GM19324 (cell line): Measurements from ENCODE around the gene ARL15.

Experiments used
- ATAC-seq: cut with Tn5 transposase; IDR thresholded peaks from one replicate; pipeline ENCODE4 v1.9.1; 2021; ENCODE audit warnings: mild to moderate bottlenecking, moderate library complexity; ENCODE audit not compliant: unreplicated experiment, low FRiP score

The ARL15 gene

DNA sequence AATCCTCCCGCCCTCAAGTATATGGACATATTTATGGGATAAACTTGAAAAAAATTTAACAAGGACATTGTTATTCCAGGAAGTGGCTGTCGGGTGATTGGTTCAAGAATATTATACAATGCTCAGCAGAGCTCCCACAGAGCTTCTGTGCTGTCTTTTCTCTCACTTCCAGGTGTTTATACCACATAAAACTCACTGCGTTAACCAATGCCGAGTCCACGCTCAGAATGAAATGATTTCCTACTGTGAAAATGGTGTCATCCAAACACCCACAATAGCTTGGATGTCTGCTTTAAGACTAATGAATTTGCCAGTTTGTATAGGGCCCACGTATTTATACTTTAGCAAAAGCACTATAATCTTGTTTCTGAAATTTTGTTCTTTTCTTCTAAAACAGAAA is 381.7 kb downstream of the ARL15 start:
- ATAC-seq = no peak

DNA sequence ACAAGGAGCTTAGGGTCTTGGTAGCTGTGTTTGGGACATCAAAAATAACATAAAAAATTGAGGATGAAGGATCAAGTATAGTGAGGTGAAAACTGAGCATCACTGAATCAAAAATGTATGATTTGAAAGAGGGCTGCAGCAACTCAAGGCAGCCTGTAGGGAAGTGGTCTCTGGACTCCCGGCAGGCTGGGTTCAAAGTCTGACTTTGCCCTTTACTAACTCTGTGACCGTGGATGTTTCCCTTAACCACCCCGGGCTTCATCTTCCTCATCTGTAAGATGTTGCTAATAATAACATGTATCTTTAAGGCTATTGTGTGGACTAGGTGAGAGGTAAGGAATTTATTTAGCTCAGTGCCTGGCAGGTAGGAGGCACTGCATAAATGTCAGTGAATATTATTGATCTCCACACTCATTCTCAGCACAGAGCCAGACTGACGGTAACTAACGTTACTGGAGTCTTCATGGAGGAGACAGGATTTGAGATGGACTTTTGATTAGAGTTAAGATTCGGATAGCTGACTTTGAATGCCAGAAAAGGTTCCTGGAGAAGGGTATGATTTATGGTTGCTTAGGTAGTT is 382.6 kb downstream of the ARL15 start:
- ATAC-seq = no peak

DNA sequence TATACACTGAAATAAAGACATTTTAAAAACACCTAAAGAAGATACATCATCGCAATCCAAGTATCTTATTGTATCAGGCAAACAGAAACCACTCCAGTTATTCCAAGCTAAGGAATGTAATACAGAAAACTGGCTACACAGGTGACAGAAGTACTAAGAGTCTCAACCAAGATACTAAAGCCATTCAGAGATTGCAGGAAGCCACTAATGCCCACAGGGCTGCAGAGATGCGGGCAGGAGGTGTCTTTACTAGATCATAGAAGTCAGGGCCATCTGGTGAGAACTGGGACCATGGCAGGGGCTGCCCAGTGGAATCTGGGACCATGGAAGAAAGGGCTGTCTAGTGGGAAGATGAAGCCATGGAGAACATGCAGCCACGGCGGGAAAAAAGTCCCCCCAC is 384.3 kb downstream of the ARL15 start:
- ATAC-seq = no peak

DNA sequence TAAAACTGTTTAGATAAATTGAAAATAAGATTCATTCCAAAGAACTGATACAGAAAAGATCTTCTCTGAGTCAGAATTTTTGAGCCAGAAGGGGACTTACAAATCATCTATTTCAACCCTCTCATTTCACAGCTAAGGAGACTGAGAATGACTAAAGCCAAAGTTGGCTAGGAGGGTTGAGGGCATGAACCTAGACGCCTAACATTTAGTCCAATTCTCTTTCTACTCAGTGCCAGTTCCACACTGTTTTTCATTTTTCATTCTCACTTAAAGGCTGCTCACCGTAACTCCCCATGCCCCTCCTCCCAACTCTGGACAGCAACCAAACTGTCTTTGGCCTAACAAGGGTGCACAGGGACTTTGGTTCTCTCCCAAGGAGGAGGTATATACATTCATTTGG is 386.0 kb downstream of the ARL15 start:
- ATAC-seq = no peak

DNA sequence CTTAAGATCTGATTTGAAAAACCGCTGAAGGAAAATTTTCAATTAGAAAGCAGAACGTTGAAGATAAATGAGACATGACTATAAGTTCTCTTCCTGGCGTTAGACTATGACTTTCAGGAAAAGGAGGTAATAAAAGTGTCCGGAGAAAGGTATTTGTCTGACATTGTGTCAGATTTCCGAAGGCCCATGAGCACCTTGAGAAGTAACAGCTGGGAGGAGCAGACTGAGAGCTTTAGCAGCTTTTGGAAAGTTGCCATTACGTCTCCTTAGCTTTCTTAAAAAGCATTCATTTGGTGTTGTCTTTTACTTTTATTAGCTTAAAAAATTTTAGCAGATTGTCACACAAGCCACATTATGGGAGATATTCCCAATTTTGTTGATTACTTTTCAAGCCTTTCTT is 386.4 kb downstream of the ARL15 start:
- no peak for ATAC-seq

DNA sequence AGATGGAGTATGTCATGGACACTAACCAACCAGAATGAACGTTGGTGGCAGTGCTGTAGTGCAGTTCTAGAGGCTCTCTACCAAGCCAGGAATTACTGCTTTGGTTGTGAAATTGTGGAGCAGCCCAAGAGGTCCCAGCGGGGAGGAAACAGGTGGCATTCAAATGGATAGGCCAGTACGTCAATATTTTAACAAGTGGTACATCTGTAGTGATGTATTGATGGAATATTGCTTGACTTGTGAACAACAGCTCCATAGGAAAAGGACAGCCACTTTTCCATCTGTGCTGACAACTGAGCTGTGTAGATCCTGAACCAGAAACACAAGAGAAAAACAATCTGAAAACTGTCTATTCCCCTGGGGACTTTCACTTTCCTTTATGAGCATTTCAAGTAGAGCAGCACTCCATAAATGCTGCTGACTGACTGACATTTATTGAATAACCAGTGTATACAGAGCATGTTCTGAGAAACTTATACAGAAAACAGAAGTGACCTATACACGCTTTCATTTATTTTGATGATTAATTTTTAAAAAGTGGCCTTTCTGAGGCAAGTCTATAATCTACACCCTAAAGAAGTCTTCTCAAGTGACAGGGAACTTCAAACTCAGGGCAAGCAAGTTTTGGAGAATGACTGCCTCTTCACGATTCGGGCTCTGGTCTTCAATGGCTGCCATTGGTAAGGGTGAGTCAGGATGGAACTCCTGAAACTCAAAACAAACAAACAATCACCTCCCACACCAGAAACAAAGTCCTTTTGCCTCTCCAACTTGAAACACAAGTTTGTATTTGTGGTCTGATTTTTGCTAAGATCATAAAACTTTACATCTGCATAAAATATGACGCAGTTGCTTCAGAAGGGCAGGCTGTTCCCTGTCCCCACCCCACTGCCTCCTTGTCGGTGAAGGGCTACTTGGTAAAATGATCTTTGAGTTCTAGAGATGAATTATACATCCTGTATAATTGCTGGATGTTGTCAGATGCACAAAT is 387.6 kb downstream of the ARL15 start:
- ATAC-seq = no peak

DNA sequence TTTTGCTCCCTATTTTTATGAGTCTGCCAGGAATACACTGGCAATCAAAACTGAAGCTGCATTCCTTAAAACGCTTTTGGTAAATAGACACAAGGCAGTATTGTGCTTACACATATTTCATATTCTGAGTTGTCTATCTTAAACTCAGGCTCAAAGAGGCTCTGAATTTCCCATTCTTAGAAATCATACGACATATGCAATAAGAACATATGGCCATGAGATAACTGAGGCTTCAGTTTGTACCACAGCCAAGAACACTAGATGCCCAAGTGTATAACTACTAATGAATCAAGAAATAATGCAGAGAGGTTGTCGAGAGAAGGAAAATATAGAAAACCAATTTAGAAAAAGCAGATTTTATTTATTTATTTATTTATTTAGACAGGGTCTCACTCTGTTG is 392.5 kb downstream of the ARL15 start:
- no peak for ATAC-seq

DNA sequence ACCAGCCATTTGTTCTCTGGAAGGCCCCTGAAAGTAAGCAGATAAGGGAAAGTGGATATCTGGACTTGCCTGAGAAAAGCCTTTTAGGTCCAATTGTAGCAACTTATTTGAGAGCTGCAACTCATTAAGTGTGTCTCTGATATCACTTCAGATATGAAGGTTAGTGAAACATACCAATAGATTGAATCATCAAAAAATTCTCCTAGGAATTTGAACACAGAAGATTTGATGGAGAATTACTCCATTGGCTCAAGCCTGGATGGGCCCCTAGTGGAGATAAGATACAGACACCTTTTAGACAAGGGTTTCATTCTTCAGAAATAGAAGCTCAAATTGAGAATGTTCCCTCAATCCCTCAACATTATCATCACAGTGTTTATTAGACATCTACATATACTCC is 393.3 kb downstream of the ARL15 start:
- no peak for ATAC-seq

DNA sequence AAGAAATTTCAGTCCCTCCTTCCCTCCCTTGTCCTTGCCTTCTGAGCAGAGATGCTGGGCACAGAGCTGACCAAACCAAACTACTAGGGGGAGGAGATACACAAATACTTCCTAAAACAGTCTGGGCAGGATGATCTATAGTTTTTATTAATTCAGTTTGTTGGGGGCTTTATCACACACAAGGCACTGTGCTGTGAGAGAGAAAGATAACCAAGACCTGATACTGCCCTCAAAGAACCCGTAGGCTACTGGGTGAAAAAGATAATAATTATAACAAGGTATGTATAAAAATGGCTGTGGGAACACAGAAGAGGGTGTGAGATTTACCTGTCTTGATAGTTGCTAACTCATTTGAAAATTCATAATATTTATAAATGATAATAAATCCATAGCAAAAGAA is 395.3 kb downstream of the ARL15 start:
- ATAC-seq = no peak

DNA sequence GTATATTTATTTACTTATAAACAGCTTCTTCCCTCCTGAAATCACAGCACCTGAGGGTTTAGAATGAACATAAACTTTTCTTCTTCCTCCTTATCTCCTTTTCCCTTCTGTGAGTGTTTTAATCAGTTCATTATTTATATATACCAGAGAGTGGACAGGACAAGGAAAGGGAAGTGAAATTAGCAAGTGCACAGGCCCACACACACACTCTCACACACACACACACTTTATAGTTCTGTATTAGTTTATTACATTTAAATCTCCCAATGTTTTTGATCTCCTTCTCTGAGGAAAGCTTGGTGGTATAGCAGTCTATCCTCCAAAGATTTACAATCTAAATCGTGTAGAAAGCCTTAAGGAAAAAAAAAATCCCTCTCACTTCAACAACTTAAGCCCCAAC is 396.4 kb downstream of the ARL15 start:
- ATAC-seq = no peak

DNA sequence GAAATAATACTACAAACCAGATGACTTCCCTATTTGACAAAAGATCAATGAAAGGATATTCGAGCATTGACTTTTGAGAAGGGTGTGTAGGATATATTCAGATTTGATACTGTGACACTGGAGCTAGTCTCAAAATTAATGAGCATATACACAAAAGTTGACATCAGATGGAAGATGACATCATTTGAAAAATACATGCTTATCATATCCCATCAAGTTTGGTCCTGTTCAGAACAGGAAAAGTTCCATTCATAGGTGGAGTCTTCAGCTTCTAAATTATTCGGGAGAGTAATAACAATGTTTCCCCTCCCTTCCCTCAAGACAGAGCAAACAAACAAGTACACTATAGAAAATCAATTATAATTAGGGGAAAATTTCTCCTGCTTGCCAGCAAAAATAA is 401.6 kb downstream of the ARL15 start:
- no peak for ATAC-seq

DNA sequence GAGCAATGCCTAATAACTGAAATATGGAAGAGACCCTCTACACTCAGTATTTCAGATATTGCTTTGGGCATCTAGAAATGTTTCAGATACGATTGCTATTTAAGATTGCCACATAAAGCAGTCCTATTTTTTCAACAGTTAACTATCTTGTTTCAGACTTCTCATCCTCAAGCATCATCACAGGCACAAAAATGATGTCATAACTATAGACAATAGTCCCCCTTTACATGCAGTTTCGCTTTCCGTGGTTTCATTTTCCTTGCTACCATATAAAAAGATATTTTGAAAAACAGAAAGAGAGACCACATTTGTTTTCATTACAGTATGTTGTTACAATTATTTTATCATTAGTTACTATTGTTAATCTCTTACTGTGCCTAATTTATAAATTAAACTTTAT is 402.5 kb downstream of the ARL15 start:
- no peak for ATAC-seq

DNA sequence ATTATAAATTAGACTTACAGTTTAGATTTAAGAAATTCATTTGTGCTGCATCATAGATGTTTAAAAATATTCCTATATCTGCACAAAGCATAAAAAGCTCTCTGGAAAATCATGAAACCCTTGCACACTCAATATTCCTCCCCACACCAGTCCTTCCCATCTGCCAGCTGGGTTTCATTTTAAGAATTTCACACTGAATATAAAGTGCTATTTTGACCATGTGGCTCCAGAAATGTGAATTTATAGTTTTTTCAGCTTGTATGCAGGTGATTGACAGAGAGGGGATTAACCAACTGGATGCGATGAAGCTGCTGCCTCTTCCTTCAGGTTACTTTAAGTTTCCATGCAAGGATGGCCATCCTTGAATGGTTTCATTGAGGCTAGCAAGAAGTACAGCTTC is 403.6 kb downstream of the ARL15 start:
- ATAC-seq = no peak

DNA sequence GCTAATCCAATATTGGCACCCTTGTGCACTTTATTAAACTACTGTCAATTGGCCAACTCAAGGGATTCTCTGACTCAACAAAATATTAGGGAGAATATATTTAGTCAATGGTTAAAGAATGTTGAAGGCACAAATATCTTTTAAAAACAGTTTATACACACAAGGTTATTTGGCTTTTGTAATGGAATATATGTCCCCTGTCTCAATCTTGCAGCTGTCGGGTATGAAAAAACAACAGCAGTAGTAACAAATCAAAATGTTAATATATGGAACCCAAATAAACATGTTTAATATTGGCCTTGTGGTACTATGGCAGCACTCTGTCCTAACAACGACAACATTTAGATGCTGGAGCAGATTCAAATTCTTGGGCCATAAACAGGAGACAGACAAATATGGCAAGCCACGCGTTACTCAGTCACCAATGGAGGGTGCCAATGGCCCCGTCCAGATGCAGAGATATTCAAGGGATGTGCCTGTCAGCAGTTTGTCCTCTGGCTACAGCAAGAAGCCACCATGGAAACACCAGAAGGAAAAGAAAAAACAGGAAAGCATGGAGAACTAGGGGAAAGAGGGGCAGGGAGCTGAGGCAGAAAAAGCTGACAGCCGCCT is 408.0 kb downstream of the ARL15 start:
- ATAC-seq = no peak

DNA sequence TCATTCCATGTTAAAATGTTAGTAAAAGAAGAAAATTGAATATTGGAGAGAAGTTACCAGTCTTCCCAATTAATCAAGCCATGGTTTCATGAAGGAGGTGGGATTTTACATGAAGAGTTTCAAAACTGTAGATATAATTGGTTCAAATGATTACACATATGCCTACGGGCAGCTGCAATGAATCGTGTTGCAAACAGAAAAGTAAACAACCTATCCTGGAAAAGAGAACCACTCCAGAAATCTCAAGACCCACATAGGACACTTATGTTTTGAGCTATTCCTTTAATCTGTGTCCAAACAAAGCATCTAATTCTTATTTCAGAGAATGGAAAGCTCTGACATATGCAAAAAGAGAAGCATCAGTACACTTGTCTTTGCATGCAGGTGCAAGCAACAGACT is 409.7 kb downstream of the ARL15 start:
- no peak for ATAC-seq

DNA sequence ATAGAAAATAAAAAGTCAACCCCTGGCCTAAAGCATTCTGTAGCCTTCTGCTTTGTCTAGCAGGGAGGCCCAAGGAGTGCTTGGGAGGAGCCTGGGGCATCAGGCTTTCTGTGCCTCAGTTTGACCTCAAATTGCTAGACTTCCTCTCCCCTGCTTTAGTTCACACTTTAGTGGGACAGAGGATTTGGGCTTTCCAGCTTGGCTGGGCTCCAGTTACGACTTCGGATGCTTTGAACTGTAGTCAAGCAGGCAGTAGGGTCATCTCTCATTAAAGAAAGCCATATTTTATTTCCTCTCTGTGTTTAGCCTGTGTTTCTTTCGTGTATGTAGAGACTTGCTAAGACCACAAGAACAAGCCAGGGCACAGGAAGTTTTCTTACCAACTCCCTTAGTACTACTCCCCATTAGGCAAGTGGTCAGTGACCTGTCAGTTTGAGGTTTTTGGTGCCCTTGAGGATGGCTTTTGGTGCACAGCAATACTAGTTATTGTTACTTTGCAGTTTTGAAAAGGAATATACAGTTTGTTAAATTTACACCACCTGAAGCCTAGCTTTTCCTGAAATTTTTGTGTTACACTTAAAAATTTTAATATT is 415.2 kb downstream of the ARL15 start:
- no peak for ATAC-seq

DNA sequence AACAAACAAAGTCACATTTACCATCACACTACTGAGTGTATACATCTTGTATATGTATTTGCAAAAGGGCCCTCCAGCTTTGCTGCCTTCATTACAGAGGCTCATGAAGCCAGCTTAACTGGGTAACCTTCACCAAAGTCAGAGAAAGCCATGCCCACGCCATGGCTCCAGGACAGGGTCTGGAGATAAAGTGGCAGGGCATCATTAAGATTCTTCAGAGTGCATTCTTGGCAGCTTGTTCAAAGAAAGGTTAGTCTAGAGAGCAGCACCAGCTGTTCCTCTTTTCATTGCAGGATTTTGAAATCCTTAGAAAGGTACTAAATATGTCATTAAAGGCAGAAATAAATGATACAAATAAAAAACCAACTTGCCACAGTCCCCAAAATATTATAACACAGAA is 416.7 kb downstream of the ARL15 start:
- no peak for ATAC-seq

DNA sequence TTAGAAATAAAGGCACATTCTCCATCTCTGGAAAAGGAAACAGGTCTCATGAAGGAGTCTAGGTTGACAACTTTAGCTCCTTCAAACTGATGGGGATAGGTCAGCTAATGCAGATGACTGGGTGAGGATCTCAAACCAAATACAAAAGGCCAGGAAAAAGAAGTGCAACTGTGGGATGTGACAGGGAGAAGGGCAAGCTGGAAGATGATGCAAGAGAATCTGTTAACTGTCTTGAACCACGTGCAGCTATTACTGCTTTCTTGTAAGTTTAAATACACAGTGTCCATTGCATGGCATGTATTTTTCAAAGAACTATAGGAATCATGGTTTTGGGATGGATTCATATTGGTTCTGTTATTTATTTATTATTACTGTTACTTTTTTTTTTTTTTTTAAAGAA is 418.1 kb downstream of the ARL15 start:
- ATAC-seq = no peak

DNA sequence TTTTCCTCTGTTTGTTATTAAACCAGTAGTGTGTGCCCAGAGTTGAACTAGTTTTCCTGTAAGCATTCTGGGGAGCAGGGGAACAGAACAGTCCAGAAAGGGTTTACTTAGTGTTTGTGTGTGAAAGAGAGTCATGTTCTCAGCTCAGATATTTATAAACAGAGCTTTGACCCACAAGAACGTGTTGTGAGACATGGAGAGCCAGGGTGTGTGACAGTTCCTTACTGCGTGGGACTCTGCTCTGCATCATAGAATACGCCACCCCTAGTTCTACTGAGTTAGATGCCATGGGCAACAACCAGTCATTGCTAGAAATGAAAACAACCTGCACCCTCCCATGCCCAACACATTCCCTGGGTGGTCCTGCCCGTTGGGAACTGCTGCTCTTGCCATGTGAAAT is 419.2 kb downstream of the ARL15 start:
- no peak for ATAC-seq

DNA sequence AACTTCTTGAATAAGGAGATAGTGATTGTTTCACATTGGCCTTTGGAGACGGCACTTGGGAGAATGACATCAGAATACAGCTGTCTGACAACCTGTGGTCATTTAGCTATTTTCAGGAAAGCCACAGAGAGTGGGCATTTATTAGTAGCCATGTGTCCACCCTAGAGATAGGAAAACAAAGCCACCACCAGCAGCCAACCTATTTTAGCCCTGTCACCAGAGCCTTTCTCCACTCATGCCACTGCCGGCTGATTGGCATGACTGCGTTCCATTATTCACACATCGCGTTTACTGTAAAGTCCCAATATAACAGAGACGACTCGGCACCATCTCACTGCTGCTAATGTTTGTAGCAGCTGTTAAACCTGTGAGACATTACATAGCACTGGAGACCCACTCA is 419.9 kb downstream of the ARL15 start:
- no peak for ATAC-seq

DNA sequence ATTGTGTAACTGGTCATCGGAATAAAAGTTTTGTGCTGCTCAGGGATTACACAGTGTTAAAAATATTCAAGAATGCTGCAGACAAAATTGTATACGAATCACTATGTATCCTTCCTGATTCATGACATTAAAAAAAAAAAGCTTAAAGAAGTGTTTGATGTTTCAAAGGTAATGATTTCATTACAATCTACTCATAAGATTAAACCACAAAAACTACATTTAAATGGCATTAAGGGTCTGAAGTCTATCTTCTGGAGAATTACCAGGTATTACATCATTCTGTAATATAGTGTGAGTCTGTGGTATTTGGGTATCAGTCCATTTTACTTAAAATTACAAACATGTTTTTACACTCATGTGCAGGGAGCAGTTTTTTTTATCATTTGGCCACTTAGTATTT is 425.5 kb downstream of the ARL15 start:
- ATAC-seq = no peak
